GM19468 (cell line): ENCODE results near the gene SGCD.

Source experiments
- ATAC-seq: cut with Tn5 transposase; IDR thresholded peaks from one replicate; pipeline ENCODE4 v1.9.1; 2021; ENCODE audit warnings: mild to moderate bottlenecking, moderate library complexity, moderate number of reproducible peaks; ENCODE audit not compliant: unreplicated experiment; ENCODE audit errors: extremely low read depth

SGCD gene

GRCh38 chr5:156359476-156359875 is 32.5 kb downstream of the SGCD start:
- ATAC-seq: no peak

- no peak for ATAC-seq
Observed at GRCh38 chr5:156361436-156362109, 34.6 kb downstream of the SGCD start.

- no peak for ATAC-seq
Observed at GRCh38 chr5:156363861-156364260, 36.9 kb downstream of the SGCD start.

GRCh38 chr5:156366521-156366920 is 39.6 kb downstream of the SGCD start:
- ATAC-seq: no peak

- ATAC-seq: no peak
Observed at GRCh38 chr5:156367597-156367996, 40.6 kb downstream of the SGCD start.

- no peak for ATAC-seq
Observed at GRCh38 chr5:156375895-156376495, 49.0 kb downstream of the SGCD start.

- ATAC-seq: peak; percentile 35
Observed at GRCh38 chr5:156376751-156377150, 49.8 kb downstream of the SGCD start.

- no peak for ATAC-seq
Observed at GRCh38 chr5:156378159-156378558, 51.2 kb downstream of the SGCD start.

GRCh38 chr5:156379206-156379605 is 52.2 kb downstream of the SGCD start:
- no peak for ATAC-seq

GRCh38 chr5:156380848-156381247 is 53.9 kb downstream of the SGCD start:
- ATAC-seq: no peak

GRCh38 chr5:156383510-156384265 is 56.7 kb downstream of the SGCD start:
- no peak for ATAC-seq

GRCh38 chr5:156385416-156385815 is 58.5 kb downstream of the SGCD start:
- ATAC-seq: no peak

- no peak for ATAC-seq
Observed at GRCh38 chr5:156386976-156387375, 60.0 kb downstream of the SGCD start.

- no peak for ATAC-seq
Observed at GRCh38 chr5:156387391-156387790, 60.4 kb downstream of the SGCD start.

- ATAC-seq: no peak
Observed at GRCh38 chr5:156388233-156388632, 61.3 kb downstream of the SGCD start.

GRCh38 chr5:156391139-156391538 is 64.2 kb downstream of the SGCD start:
- no peak for ATAC-seq

GRCh38 chr5:156393980-156394379 is 67.0 kb downstream of the SGCD start:
- no peak for ATAC-seq

- no peak for ATAC-seq
Observed at GRCh38 chr5:156394642-156395305, 67.8 kb downstream of the SGCD start.

GRCh38 chr5:156395306-156395675 is 68.3 kb downstream of the SGCD start:
- ATAC-seq: no peak

- ATAC-seq: no peak
Observed at GRCh38 chr5:156396063-156396829, 69.3 kb downstream of the SGCD start.

GRCh38 chr5:156396830-156397081 is 69.8 kb downstream of the SGCD start:
- no peak for ATAC-seq
